ENCODE measurements around the gene FMO1.
"Not testable (repeated sequence)": the region's sequence is repeated elsewhere in the genome, so short reads cannot be mapped to it uniquely, and the experiment has no call there.

The FMO1 gene

GRCh38 chr1:171286032-171286705 lies 37.9 kb downstream of the FMO1 start:
- no peak for DNase-seq

GRCh38 chr1:171290621-171291020 lies 42.3 kb downstream of the FMO1 start:
- no peak for DNase-seq

- DNase-seq: no peak
Measured at GRCh38 chr1:171292799-171293198, 44.5 kb downstream of the FMO1 start.

GRCh38 chr1:171295383-171295782 lies 47.1 kb downstream of the FMO1 start:
- not testable (repeated sequence) for DNase-seq

GRCh38 chr1:171295821-171296220 lies 47.5 kb downstream of the FMO1 start:
- no peak for DNase-seq

GRCh38 chr1:171296897-171297296 lies 48.6 kb downstream of the FMO1 start:
- DNase-seq: no peak

GRCh38 chr1:171298696-171299095 lies 50.4 kb downstream of the FMO1 start:
- DNase-seq: no peak

GRCh38 chr1:171299342-171299741 lies 51.0 kb downstream of the FMO1 start:
- DNase-seq: no peak

- no peak for DNase-seq
Measured at GRCh38 chr1:171300401-171300800, 52.1 kb downstream of the FMO1 start.

GRCh38 chr1:171310661-171311087 lies 62.4 kb downstream of the FMO1 start:
- no peak for DNase-seq

- DNase-seq: no peak
Measured at GRCh38 chr1:171311771-171312558, 63.7 kb downstream of the FMO1 start.

GRCh38 chr1:171313319-171313834 lies 65.1 kb downstream of the FMO1 start:
- DNase-seq: no peak

- peak; percentile 67 to 71 for DNase-seq
Measured at GRCh38 chr1:171313835-171314320, 65.6 kb downstream of the FMO1 start, which contains the start of gene FMO4. FMO4 (plus strand) TSS chr1:171314183; CDS start chr1:171319826, 5,643 bp downstream.

- DNase-seq: no peak
Measured at GRCh38 chr1:171329251-171329650, 81.0 kb downstream of the FMO1 start.

GRCh38 chr1:171334024-171334640 lies 85.8 kb downstream of the FMO1 start:
- no peak for DNase-seq

Data from SHP77 (cell line).